B cell (primary cell): ENCODE results near the gene RAB30. TPM values are rescaled to one million over a fixed set of nuclear protein-coding genes. Genes with fewer than 3 reads are reported as not detected.

ENCODE experiments used
- ATAC-seq: fragments of 200-7000 bp; cut with Tn5 transposase; one replicate; pipeline ENCODE4 v1.10.0; 2021; ENCODE audit warnings: low read depth, mild to moderate bottlenecking, moderate number of reproducible peaks, moderate library complexity
- CTCF ChIA-PET: fragments of 350-600 bp; sonication (Branson Sonifier 250); formaldehyde crosslinking; loops from one replicate; lab custom pipeline; 2021; ENCODE audit warnings: antibody characterized with exemption, inconsistent platforms; lab: Charles Lee
- POLR2A ChIA-PET: fragments of 350-600 bp; sonication (Branson Sonifier 250); formaldehyde crosslinking; loops from one replicate; lab custom pipeline; 2021; ENCODE audit warnings: antibody characterized with exemption; lab: Charles Lee
- DNase-seq: peaks from one replicate; pipeline ENCODE4 v3.0.0; 2013
- H2AFZ ChIP-seq: 2 replicates; pipeline ENCODE4 v1.6.1; 2012; ENCODE audit warnings: mild to moderate bottlenecking, low read depth, low read length; ENCODE audit not compliant: insufficient read depth, poor library complexity, severe bottlenecking
- H3K27ac ChIP-seq, 2 donors: 1 replicate in 1 of 2; 2 replicates in 1 of 2; pipeline ENCODE4 v1.5.1; 2012 to 2013; ENCODE audit warnings: low read length in 2 of 2, mild to moderate bottlenecking in 2 of 2, moderate library complexity in 1 of 2
- H3K27me3 ChIP-seq, 4 experiments: fragments of 200-600 bp in 1 of 4; sonication (generic) in 1 of 4; replicated peaks in 1 of 4; 1 replicate in 2 of 4; 2 replicates in 2 of 4; pipeline versions ENCODE4 v1.6.1 to v1.7.0; 2013 to 2016; ENCODE audit warnings: low read length in 3 of 4, mild to moderate bottlenecking in 2 of 4, mixed read lengths in 1 of 4, moderate library complexity in 1 of 4; ENCODE audit not compliant: insufficient read depth in 4 of 4, control insufficient read depth in 3 of 4; ENCODE audit errors: control extremely low read depth in 1 of 4
- H3K36me3 ChIP-seq, 2 experiments: replicated peaks in 1 of 2; 1 replicate in 1 of 2; 2 replicates in 1 of 2; pipeline versions ENCODE4 v1.6.1 to v1.7.1; 2013; ENCODE audit warnings: low read length in 1 of 2; ENCODE audit not compliant: insufficient read depth in 2 of 2, control insufficient read depth in 1 of 2; ENCODE audit errors: control extremely low read depth in 1 of 2, extremely low read depth in 1 of 2
- H3K4me1 ChIP-seq, 2 donors: fragments of 200-600 bp in 1 of 2; sonication (generic) in 1 of 2; 1 replicate in 1 of 2; 2 replicates in 1 of 2; pipeline versions ENCODE4 v1.5.1 to v1.6.1; 2013 to 2017; ENCODE audit warnings: low read length in 2 of 2; ENCODE audit not compliant: control insufficient read depth in 2 of 2, insufficient read depth in 2 of 2
- H3K4me2 ChIP-seq: replicated peaks from 2 replicates; pipeline ENCODE3; 2012; ENCODE audit warnings: mild to moderate bottlenecking, low read depth, low read length; ENCODE audit not compliant: poor library complexity, severe bottlenecking
- H3K4me3 ChIP-seq, 5 experiments: fragments of 200-600 bp in 1 of 5; sonication (generic) in 1 of 5; 1 replicate in 3 of 5; 2 replicates in 2 of 5; pipeline versions ENCODE4 v1.5.1 to v1.7.0; 2011 to 2016; ENCODE audit warnings: low read length in 4 of 5, mild to moderate bottlenecking in 4 of 5, low read depth in 2 of 5, control low read depth in 1 of 5, moderate library complexity in 1 of 5; ENCODE audit not compliant: insufficient read depth in 1 of 5; ENCODE audit errors: control extremely low read depth in 1 of 5, extremely low read depth in 1 of 5
- H3K79me2 ChIP-seq: fragments of 200-600 bp; sonication (generic); one replicate; pipeline ENCODE4 v1.6.0; 2016; ENCODE audit warnings: low read length; ENCODE audit not compliant: control insufficient read depth, insufficient read depth
- H3K9ac ChIP-seq: fragments of 200-600 bp; sonication (generic); 2 replicates; pipeline ENCODE4 v1.6.1; 2017; ENCODE audit warnings: mild to moderate bottlenecking, low read length, moderate library complexity
- H3K9me3 ChIP-seq, 3 donors: one replicate each; pipeline versions ENCODE4 v1.6.1 to v1.7.1; 2013; ENCODE audit warnings: low read length in 2 of 3; ENCODE audit not compliant: control insufficient read depth in 2 of 3, insufficient read depth in 1 of 3; ENCODE audit errors: control extremely low read depth in 1 of 3
- H4K20me1 ChIP-seq: 2 replicates; pipeline ENCODE4 v1.6.0; 2012; ENCODE audit warnings: mild to moderate bottlenecking, low read length; ENCODE audit not compliant: insufficient read depth, control insufficient read depth, poor library complexity, severe bottlenecking
- H3K27ac Mint-ChIP-seq: one replicate; pipeline ENCODE4 v1.8.0; 2021; ENCODE audit warnings: mixed read lengths
- H3K27me3 Mint-ChIP-seq: one replicate; pipeline ENCODE4 v1.8.0; 2021; ENCODE audit warnings: mixed read lengths
- H3K4me1 Mint-ChIP-seq: one replicate; pipeline ENCODE4 v1.8.0; 2021; ENCODE audit warnings: mixed read lengths
- H3K4me3 Mint-ChIP-seq: one replicate; pipeline ENCODE4 v1.8.0; 2021; ENCODE audit warnings: mixed read lengths
- H3K9me3 Mint-ChIP-seq: one replicate; pipeline ENCODE4 v1.8.0; 2022; ENCODE audit warnings: mixed read lengths; ENCODE audit not compliant: insufficient read depth
- CTCF ChIP-seq: fragments of 200-600 bp; IDR thresholded peaks from one replicate; pipeline ENCODE4 v1.8.0; 2022; ENCODE audit warnings: antibody characterized with exemption, mild to moderate bottlenecking
- EZH2 ChIP-seq: IDR thresholded peaks from 2 replicates; pipeline ENCODE4 v1.6.1; 2012; ENCODE audit warnings: borderline replicate concordance, low read depth, mild to moderate bottlenecking, moderate library complexity, low read length; ENCODE audit not compliant: insufficient read depth, poor library complexity, severe bottlenecking
- WGBS: methylation state at CpG from one replicate; pipeline ENCODE4 v1.1.5; 2013; ENCODE audit warnings: missing lambda C conversion rate; ENCODE audit not compliant: insufficient coverage; 5-methylcytosine and 5-hydroxymethylcytosine counted together
- intact Hi-C: fragments of 100-400 bp; cut with micrococcal nuclease; formaldehyde crosslinking; loops from one replicate; pipeline ENCODE4 v1.10.0; 2022
- polyA plus RNA-seq: library from polyadenylated mRNA; depleted of rRNA; stranded (reverse); fragments of >200 nt; gene quantifications from 2 replicates; pipeline ENCODE4 v1.2.3, GENCODE V29; 2012
- total RNA-seq, 2 donors: library from RNA; stranded (reverse); fragments of 120-200 nt in 1 of 2; gene quantifications; 1 replicate in 1 of 2; 2 replicates in 1 of 2; pipeline versions ENCODE4 v1.2.3 to v1.2.4, GENCODE V29; 2013 to 2022

RAB30 gene
- total and polyA plus RNA-seq, 2 donors (not counting 1 experiment from before 2014, with no cell fraction given): 26.6 to 214 TPM

- peaks cover 74% of the 10 kb centered on the region for H4K20me1 ChIP-seq
- no peak overlapping the region for H3K9ac ChIP-seq
- no peaks in the 10 kb centered on the region for H3K9me3 ChIP-seq
- no peak for TF ChIP-seq CTCF
- no peak for TF ChIP-seq EZH2
- DNase-seq (no peak), ATAC-seq (no peak)
- Mint-ChIP-seq H3K4me1 (peaks cover 77% of the 10 kb centered on the region), H3K27me3 (no peaks in the 10 kb centered on the region), H3K27ac (no peak overlapping the region), H3K9me3 (no peaks in the 10 kb centered on the region), H3K4me3 (no peak overlapping the region)
- H3K79me2 ChIP-seq: peaks cover 99% of the 10 kb centered on the region
- WGBS: 100% methylated on average over 1 of the region's 2 CpGs
- H3K4me3 ChIP-seq: no peak overlapping the region
- no peaks in the 10 kb centered on the region for H3K27me3 ChIP-seq
- no peak overlapping the region for H2AFZ ChIP-seq
- peaks cover 46 to 56% of the 10 kb centered on the region in 2 donors for H3K4me1 ChIP-seq
- POLR2A ChIA-PET: interaction anchor here (0.7 kb wide), 1 partner anchor 151 kb away, joined by 3 read pairs; no protein-coding TSS in a partner anchor
- CTCF ChIA-PET: interaction anchor here (1.0 kb wide), 1 partner anchor 21 kb away, joined by 3 read pairs; no protein-coding TSS in a partner anchor
- intact Hi-C loops: loop anchor here (5.0 kb wide), 1 partner anchor 33 kb away; no protein-coding TSS in a partner anchor
- H3K36me3 ChIP-seq: peaks cover 0 to 9% of the 10 kb centered on the region in 2 experiments
- H3K27ac ChIP-seq: peak overlapping the region in 1 of 2 donors; percentile 13
- H3K4me2 ChIP-seq: no peak overlapping the region
Measured at GRCh38 chr11:83004746-83005556, 66.7 kb downstream of the RAB30 start.

- Histone ChIP-seq H4K20me1 (peaks cover 80% of the 10 kb centered on the region), H2AFZ (no peak overlapping the region), H3K9ac (no peak overlapping the region), H3K9me3 (no peaks in the 10 kb centered on the region), H3K36me3 (peaks cover 0 to 17% of the 10 kb centered on the region in 2 experiments), H3K27ac (peak overlapping the region in 1 of 2 donors; percentile 38), H3K4me1 (peaks cover 55 to 57% of the 10 kb centered on the region in 2 donors), H3K4me3 (no peak overlapping the region), H3K79me2 (peaks cover 99% of the 10 kb centered on the region), H3K4me2 (no peak overlapping the region), H3K27me3 (no peaks in the 10 kb centered on the region)
- DNase-seq (no peak), ATAC-seq (no peak)
- H3K9me3 Mint-ChIP-seq: no peaks in the 10 kb centered on the region
- no peaks in the 10 kb centered on the region for H3K27me3 Mint-ChIP-seq
- CTCF ChIA-PET: no interaction called here
- no peak overlapping the region for H3K27ac Mint-ChIP-seq
- intact Hi-C loops: no loop called here
- H3K4me3 Mint-ChIP-seq: no peak overlapping the region
- POLR2A ChIA-PET: no interaction called here
- WGBS: 100% methylated on average over 2 of the region's 3 CpGs
- peaks cover 78% of the 10 kb centered on the region for H3K4me1 Mint-ChIP-seq
- no peak for TF ChIP-seq EZH2
- TF ChIP-seq CTCF: no peak
Measured at GRCh38 chr11:83002522-83002921, 69.2 kb downstream of the RAB30 start.
